GM21390 (cell line): ENCODE results near the gene SLC1A6.
"Not testable (repeated sequence)": the region's sequence is repeated elsewhere in the genome, so short reads cannot be mapped to it uniquely, and the experiment has no call there.

Experiments used
- ATAC-seq: cut with Tn5 transposase; IDR thresholded peaks from one replicate; pipeline ENCODE4 v1.9.1; 2021; ENCODE audit not compliant: unreplicated experiment

Gene SLC1A6

DNA sequence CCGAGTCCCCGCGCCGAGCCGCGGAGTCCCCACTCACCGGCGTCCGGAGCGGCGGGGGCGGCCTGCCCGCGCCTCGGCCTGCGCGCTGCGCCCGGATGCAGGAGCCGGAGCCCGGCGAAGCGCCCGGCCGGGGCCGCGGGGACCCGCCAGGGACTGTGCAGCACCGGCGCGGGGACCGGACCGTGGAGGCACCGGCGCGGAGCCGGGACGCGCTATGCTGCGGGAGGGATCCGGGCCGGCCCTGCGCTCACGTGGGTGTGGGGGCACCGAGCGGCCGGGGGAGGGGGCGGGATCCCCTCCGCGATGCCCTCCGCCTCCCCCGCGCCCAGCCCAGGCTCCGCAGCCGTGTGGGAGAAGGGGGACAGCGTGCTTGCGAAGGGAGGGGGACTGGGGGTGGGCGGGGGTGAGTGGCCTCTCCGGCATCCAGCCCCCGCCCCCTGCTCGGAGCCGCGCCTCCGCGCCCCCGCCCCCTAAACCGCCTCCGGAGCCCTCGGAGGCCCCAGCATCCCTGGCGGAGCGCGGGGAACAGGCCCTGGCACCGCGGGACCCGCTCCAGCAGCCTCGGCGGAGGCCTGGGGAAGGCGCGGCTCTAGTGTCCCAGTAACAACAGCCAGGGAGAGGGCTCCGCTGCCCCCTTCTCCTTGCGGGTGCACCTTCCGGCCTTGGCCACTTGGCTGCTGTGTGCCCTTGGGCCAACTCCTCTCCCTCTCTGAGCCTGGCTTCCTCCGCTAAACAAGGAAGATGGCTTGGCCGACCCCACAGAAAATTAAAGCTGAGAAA lies at the start of gene SLC1A6:
TSS of gene SLC1A6 (minus strand) at position 389 of the 780 bp plus-strand sequence. CDS start 6,954 bp downstream, outside the sequence.
- no peak for ATAC-seq

DNA sequence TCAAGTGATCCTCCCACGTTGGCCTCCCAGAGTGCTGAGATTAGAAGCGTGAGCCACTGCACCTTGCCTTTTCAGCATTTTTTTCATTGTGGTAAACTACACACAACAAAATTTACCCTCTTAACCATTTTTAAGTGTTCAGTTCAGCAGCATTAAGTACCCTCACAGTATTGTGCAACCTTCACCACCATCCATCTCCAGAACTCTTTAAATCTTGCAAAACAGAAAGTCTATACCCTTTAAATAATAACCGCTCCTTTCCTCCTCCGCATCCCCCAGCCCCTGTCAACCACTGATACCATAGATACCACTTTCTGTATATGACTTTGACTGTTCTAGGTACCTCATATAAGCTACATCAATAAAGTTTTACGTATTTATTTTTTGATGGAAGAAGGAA lies 48.8 kb upstream of the SLC1A6 start:
- ATAC-seq = no peak

- no peak for ATAC-seq
These were observed 45.6 kb upstream of the SLC1A6 start for GRCh38 chr19:15025217-15025616.

DNA sequence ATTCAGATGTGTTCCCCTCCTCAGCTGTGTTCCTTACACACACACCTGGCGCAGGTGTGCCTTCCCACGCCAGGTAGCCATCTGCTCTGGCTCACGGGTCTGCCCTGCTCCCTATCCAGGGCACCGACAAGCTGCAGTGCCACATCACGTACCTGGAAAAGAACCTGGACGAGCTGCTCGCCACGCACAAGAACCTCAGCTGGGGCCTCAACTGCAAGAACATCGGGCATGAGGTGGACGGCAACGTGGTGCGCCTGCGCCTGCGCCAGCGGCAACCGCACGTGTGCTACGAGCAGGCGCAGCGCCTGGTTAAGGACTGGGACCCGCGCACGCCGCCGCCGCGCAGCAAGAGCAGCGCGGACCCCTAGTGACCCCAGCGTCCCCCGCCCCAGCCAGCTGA lies 43.1 kb upstream of the SLC1A6 start:
- no peak for ATAC-seq

DNA sequence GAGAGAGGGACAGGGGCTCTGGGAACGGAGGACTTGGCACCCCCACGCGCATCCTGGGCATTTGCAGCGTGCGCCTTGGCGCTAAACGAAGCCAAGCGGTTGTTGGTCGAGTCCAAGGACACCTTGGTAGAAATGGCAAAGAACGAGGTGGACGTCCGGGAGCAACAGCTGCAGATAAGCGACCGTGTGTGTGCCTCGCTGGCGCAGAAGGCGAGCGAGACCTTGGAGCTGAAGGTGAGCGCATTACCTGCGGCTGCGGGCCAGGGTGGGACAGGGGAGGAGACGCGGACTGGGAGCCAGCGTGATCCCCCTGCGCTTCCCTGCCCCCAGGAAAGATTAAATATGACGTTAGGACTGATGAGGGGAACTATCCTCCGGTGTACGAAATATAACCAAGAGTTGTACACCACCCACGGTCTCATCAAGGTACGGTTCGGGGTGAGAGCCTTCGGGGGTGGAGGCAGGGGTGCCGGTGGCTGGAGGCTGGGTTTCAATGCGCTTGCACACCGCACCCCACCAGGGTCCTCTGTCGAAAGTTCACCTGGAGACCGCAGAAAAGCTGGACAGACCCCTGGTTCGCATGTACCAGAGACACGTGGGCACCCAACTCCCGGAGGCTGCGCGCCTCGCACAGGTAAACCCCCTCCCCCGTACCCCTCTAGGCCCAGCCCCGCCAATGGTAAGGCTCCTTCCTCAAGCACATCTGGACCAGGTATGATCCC lies 41.8 kb upstream of the SLC1A6 start:
- no peak for ATAC-seq

DNA sequence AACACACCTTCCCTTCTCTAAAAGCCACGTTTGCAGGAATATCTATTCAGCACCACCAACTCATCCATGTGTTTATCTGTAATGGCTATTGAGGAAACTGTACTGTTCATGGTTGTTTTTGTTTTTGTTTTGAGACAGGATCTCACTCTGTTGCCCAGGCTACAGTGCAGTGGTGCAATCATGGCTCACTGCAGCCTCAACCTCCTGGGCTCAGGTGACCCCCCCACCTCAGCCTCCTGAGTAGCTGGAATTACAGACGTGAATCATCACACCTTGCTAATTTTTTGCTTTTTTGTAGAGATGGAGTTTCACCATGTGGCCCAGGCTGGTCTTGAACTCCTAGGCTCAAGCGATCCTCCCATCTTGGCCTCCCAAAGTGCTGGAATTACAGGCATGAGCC lies 39.2 kb upstream of the SLC1A6 start:
- not testable (repeated sequence) for ATAC-seq

- ATAC-seq = no peak
These were observed 36.4 kb upstream of the SLC1A6 start for GRCh38 chr19:15015946-15016542.

GRCh38 chr19:15014579-15014978 lies 34.9 kb upstream of the SLC1A6 start:
- no peak for ATAC-seq

DNA sequence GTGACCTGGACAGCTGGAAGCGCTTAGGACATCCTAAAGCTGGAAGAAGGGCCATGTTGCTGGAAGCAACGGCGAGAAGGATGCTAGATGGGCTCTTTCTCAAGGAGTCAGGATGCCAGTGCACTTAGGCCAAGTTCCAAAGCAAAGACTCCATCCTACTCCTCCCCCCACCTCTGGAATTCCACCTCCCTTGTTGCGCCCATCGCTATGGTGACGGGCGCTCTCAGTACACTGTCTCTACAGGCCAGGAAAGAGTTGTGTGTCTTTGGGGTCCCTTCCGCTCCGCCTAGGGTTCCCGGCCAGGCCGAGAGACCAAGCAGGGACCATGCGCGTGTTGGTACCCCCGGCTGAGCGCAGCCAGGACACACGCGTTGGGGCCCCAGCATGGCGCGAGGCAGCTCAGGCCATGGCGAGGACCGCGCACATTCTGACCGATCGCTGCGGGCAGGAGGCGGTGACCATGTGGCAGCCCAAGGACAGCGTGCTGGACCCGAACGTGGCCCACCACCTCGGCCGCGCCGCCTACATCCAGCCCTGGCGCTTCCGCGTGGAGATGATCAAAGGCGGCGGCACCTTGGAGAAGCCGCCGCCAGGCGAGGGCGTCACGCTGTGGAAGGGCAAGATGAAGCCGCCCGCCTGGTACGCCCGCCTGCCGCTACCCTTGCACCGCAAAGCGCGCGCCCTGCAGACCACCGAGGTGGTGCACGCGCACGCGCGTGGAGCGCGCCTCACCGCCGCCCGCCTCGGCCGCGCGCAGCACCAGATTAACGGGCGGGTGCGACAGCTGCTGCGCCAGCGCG lies 31.0 kb upstream of the SLC1A6 start:
- ATAC-seq = no peak

- no peak for ATAC-seq
These were observed 28.6 kb upstream of the SLC1A6 start for GRCh38 chr19:15008308-15008707.

DNA sequence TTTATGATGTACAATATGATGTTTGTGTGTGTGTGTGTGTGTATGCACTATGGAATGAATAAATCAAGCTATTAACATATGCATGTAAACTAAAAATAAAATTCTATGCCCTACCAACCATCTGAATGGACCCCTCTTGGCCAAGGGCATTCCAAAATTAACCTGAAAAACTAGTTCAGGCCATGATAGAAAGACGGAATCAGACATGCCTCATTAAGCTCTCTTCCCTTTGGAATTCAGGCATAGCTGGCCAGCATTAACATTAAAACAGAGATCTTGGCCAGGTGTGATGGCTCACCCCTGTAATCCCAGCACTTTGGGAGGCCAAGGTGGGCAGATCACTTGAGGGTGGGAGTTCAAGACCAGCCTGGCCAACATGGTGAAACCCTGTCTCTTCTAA lies 18.3 kb upstream of the SLC1A6 start:
- ATAC-seq = no peak

DNA sequence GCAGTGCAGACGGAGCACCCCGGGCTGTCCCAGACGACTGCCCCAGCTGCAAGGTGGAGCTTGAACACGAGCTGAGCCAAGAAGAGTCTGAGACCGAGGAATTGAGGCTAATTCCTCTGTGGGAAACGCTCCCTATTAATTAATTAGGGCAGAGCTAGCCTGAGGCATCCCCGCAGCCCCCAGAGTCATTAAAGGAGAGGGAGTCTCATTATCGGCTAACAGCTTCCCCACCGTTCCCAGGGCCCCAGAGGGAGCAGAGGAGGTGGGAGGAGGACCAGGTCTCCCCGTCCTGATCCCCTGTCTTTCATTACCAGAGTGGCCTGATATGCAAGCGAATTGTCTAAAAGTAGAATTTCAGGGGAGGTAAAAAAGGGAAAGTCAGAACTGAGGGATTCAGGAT lies 13.1 kb upstream of the SLC1A6 start:
- ATAC-seq = no peak

- ATAC-seq = no peak
These were observed 5.5 kb upstream of the SLC1A6 start for GRCh38 chr19:14985133-14985532.

GRCh38 chr19:14978161-14978776 lies 1.4 kb downstream of the SLC1A6 start:
- ATAC-seq = no peak

DNA sequence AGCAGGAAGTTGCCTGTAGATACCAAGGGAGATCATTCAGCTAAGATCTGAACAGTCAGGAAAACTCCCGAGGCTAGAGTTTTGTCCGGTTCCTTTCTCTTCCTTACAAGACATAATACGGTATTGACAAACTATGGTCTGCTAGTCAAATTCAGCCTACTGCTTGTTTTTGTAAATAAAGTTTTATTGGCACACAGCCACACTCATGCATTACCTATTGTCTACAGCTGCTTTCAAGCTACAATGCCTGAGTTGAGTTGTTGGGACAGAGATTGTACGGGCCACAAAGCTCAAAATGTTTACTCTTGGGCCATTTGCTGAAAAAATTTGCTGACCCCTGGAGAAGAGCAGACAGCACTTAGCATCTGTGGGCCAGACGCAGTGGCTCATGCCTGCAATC lies 2.5 kb downstream of the SLC1A6 start:
- ATAC-seq = no peak

DNA sequence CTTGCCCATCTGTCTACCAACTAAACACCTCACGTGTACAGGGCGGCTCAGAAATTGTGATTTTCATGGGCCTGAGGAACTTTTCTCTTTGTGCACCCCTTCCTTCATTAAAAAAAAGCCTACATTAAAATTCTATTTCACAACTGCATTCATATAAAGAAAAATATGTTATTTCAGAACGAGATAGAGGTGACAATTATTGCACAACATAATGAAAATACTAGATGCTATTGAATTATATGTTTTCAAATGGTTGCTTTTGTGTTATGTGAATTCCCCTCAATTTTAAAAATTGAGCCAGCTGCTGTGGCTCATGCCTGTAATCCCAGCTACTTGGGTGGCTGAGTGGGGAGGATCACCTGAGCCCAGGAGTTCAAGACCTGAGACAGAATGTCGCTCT lies 5.2 kb downstream of the SLC1A6 start:
- no peak for ATAC-seq

GRCh38 chr19:14972676-14973075 lies 7.0 kb downstream of the SLC1A6 start:
- no peak for ATAC-seq

- ATAC-seq = no peak
These were observed 8.2 kb downstream of the SLC1A6 start for GRCh38 chr19:14971474-14971873.

DNA sequence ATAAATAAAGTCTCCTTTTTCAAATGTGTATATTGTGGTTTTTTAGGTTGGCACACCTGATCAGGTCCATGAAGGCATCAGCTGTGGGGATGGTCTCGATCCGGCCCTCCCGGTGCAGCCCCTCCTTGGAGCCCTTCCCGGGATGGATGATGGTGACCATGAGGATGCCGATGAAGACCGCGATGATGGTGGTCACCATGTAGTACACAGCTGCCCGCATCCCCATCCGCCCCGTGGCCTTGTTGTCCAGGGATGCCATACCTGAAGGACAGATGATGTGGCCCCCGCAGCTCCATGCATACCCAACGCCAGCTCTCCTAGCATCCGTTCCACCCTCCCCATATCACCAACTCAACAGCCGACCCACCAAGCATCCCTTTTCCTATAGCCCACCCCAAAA lies 11.4 kb downstream of the SLC1A6 start:
- no peak for ATAC-seq

DNA sequence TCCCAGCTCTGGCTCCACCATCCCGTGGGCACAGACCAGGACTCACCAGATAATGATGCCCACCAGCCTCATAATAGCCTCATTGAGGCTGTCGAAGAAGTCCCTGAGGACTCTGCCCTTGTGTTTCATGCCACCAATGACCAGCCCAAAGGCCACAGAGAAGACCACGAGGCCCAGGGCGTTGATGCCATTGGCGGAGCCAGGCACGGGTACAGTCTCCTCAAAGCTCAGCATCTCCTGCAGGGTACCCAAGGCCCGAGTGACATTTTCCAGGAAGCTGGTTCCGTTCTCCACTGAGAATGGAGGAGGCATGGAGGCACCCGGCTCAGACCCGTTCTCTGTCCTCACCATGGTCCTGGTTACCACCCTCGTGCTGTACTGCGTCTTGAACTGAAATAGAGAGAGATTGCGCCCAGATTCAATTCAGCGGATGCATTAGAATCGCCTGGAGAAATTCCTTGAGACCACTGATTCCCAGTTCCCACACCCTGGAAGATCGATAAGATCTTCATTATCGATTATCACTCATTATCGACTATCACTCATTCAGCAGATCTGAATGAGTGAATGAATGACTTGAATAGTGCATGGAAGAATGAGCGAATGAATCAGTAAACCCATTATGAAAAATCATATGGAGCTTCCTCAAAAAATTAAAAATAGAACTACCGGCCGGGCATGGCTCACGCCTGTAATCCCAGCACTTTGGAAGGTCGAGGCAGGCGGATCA lies 17.5 kb downstream of the SLC1A6 start:
- ATAC-seq = no peak
